H1 (cell line): Measurements from ENCODE around the gene PIMREG. TPM values are rescaled to one million over a fixed set of nuclear protein-coding genes. Genes with fewer than 3 reads are reported as not detected.
A peak's percentile ranks its signal among the peaks of the same experiment; 100 is the strongest.

ENCODE experiments used
- CTCF ChIA-PET: fragments of 300-600 bp; sonication (Branson Sonifier 250); formaldehyde crosslinking; loops from one replicate; lab custom pipeline; 2021; ENCODE audit not compliant: partially characterized antibody; lab: Charles Lee
- POLR2A ChIA-PET: fragments of 300-600 bp; sonication (Branson Sonifier 250); formaldehyde crosslinking; loops from one replicate; lab custom pipeline; 2021; ENCODE audit warnings: inconsistent platforms; ENCODE audit not compliant: partially characterized antibody; lab: Charles Lee
- DNase-seq, 2 experiments: peaks; one replicate each; pipeline versions ENCODE4 v3.0.0 to v3.0.0-alpha.2; 2010 to 2022; ENCODE audit warnings: low spot score in 2 of 2, low read depth in 1 of 2, mixed read lengths in 1 of 2
- FAIRE-seq: peaks from 2 replicates; lab custom pipeline; 2011; peaks lifted over from hg19 to GRCh38; lab: Jason Lieb, UNC
- H2AFZ ChIP-seq: 2 replicates; pipeline ENCODE4 v1.8.1; 2012; ENCODE audit warnings: low read length, inconsistent platforms
- H2AK5ac ChIP-seq: 2 replicates; pipeline ENCODE4 v1.6.1; 2013; ENCODE audit warnings: low read depth, low read length
- H2BK120ac ChIP-seq: replicated peaks from 2 replicates; pipeline ENCODE3; 2013; ENCODE audit warnings: low read depth, low read length, inconsistent platforms
- H2BK12ac ChIP-seq: 2 replicates; pipeline ENCODE4 v1.6.1; 2013; ENCODE audit warnings: low read depth, low read length
- H2BK15ac ChIP-seq: 2 replicates; pipeline ENCODE4 v1.6.1; 2013; ENCODE audit warnings: low read length
- H2BK20ac ChIP-seq: 2 replicates; pipeline ENCODE4 v1.6.1; 2013; ENCODE audit warnings: low read length
- H2BK5ac ChIP-seq: 2 replicates; pipeline ENCODE4 v1.6.1; 2013; ENCODE audit warnings: low read depth, low read length
- H3K14ac ChIP-seq: 2 replicates; pipeline ENCODE4 v1.6.1; 2013; ENCODE audit warnings: inconsistent platforms; ENCODE audit not compliant: insufficient read length
- H3K18ac ChIP-seq: 2 replicates; pipeline ENCODE4 v1.6.1; 2013; ENCODE audit warnings: low read length; ENCODE audit errors: extremely low read depth
- H3K23ac ChIP-seq: 2 replicates; pipeline ENCODE4 v1.6.1; 2013; ENCODE audit warnings: inconsistent platforms; ENCODE audit not compliant: insufficient read length
- H3K23me2 ChIP-seq: 2 replicates; pipeline ENCODE4 v1.6.1; 2013; ENCODE audit warnings: low read depth, low read length
- H3K27ac ChIP-seq: 2 replicates; pipeline ENCODE4 v1.6.1; 2011; ENCODE audit warnings: low read depth, low read length, inconsistent platforms
- H3K27me3 ChIP-seq, 4 experiments: replicated peaks in 1 of 4; 1 replicate in 1 of 4; 2 replicates in 3 of 4; pipeline versions ENCODE4 v1.6.1 to v1.8.1; 2011 to 2013; ENCODE audit warnings: low read length in 3 of 4, mild to moderate bottlenecking in 3 of 4, inconsistent platforms in 2 of 4, mixed read lengths in 2 of 4, moderate library complexity in 1 of 4; ENCODE audit not compliant: control insufficient read depth in 3 of 4, insufficient read depth in 3 of 4; ENCODE audit errors: extremely low read depth in 1 of 4
- H3K36me3 ChIP-seq, 4 experiments: 2 replicates each; pipeline versions ENCODE4 v1.6.1 to v1.8.1; 2011 to 2013; ENCODE audit warnings: mild to moderate bottlenecking in 4 of 4, low read length in 3 of 4, moderate library complexity in 2 of 4, control low read depth in 1 of 4, inconsistent platforms in 1 of 4; ENCODE audit not compliant: insufficient read depth in 4 of 4, control insufficient read depth in 2 of 4
- H3K4ac ChIP-seq: replicated peaks from 2 replicates; pipeline ENCODE3; 2013; ENCODE audit warnings: low read length, low read depth, mixed read lengths, inconsistent platforms; ENCODE audit not compliant: insufficient read length
- H3K4me1 ChIP-seq, 4 experiments: replicated peaks in 1 of 4; 1 replicate in 1 of 4; 2 replicates in 3 of 4; pipeline versions ENCODE4 v1.6.1 to v1.8.1; 2011 to 2013; ENCODE audit warnings: low read length in 3 of 4, inconsistent platforms in 2 of 4, mixed read lengths in 1 of 4; ENCODE audit not compliant: insufficient read depth in 4 of 4, control insufficient read depth in 3 of 4
- H3K4me2 ChIP-seq, 2 experiments: 2 replicates each; pipeline versions ENCODE4 v1.6.1 to v1.8.1; 2011 to 2013; ENCODE audit warnings: low read depth in 2 of 2, low read length in 2 of 2, control low read depth in 1 of 2, inconsistent platforms in 1 of 2, mild to moderate bottlenecking in 1 of 2; ENCODE audit not compliant: insufficient read depth in 1 of 2
- H3K4me3 ChIP-seq, 4 experiments: fragments of 200-600, 300-600 bp in 1 of 4; sonication (generic), shearing (Covaris generic), sonication (Bioruptor Twin) in 1 of 4; 2 replicates each; pipeline versions ENCODE4 v1.5.1 to v1.8.1; 2011 to 2016; ENCODE audit warnings: low read length in 4 of 4, low read depth in 3 of 4, control low read depth in 2 of 4, inconsistent platforms in 2 of 4, mild to moderate bottlenecking in 2 of 4, mixed read lengths in 1 of 4, moderate library complexity in 1 of 4; ENCODE audit not compliant: insufficient read depth in 2 of 4; ENCODE audit errors: extremely low read depth in 1 of 4
- H3K56ac ChIP-seq: replicated peaks from 2 replicates; pipeline ENCODE3; 2013; ENCODE audit warnings: low read depth, mild to moderate bottlenecking, mixed read lengths, low read length, inconsistent platforms; ENCODE audit not compliant: insufficient read length
- H3K79me1 ChIP-seq: 2 replicates; pipeline ENCODE4 v1.6.1; 2013; ENCODE audit warnings: low read depth, low read length, control low read depth
- H3K79me2 ChIP-seq, 2 experiments: 2 replicates each; pipeline versions ENCODE4 v1.6.1 to v1.8.1; 2012 to 2013; ENCODE audit warnings: low read length in 2 of 2, mild to moderate bottlenecking in 2 of 2, inconsistent platforms in 1 of 2; ENCODE audit not compliant: insufficient read depth in 2 of 2, control insufficient read depth in 1 of 2
- H3K9ac ChIP-seq, 4 experiments: replicated peaks in 1 of 4; 1 replicate in 1 of 4; 2 replicates in 3 of 4; pipeline versions ENCODE4 v1.6.1 to v1.8.1; 2011 to 2013; ENCODE audit warnings: low read depth in 3 of 4, low read length in 3 of 4, control low read depth in 2 of 4, mild to moderate bottlenecking in 2 of 4, moderate library complexity in 2 of 4, inconsistent platforms in 1 of 4; ENCODE audit errors: extremely low read depth in 1 of 4
- H3K9me3 ChIP-seq, 2 experiments: 2 replicates each; pipeline versions ENCODE4 v1.6.1 to v1.8.1; 2012 to 2013; ENCODE audit warnings: mild to moderate bottlenecking in 2 of 2, moderate library complexity in 2 of 2, control low read depth in 1 of 2, inconsistent platforms in 1 of 2, low read depth in 1 of 2, low read length in 1 of 2, mixed read lengths in 1 of 2; ENCODE audit not compliant: insufficient read depth in 2 of 2
- H4K20me1 ChIP-seq, 2 experiments: replicated peaks in 1 of 2; 2 replicates each; pipeline versions ENCODE3 to v1.8.1; 2011 to 2013; ENCODE audit warnings: inconsistent platforms in 2 of 2, low read length in 2 of 2, mild to moderate bottlenecking in 1 of 2; ENCODE audit not compliant: insufficient read depth in 2 of 2, control insufficient read depth in 1 of 2
- H4K5ac ChIP-seq: 2 replicates; pipeline ENCODE4 v1.6.1; 2013; ENCODE audit warnings: low read length, low read depth, mixed read lengths, inconsistent platforms; ENCODE audit not compliant: insufficient read length
- H4K8ac ChIP-seq: 2 replicates; pipeline ENCODE4 v1.8.0; 2013; ENCODE audit warnings: mild to moderate bottlenecking, moderate library complexity, low read length, inconsistent platforms; ENCODE audit not compliant: insufficient read depth; ENCODE audit errors: extremely low read depth
- H4K91ac ChIP-seq: replicated peaks from 2 replicates; pipeline ENCODE3; 2013; ENCODE audit warnings: low read length, mixed read lengths, inconsistent platforms; ENCODE audit not compliant: insufficient read length
- RAD21 ChIP-seq, 2 experiments: IDR thresholded peaks in 1 of 2; conservative IDR thresholded peaks in 1 of 2; 2 replicates each; pipeline ENCODE4 v1.6.1; 2011; ENCODE audit warnings: low read depth in 2 of 2, low read length in 2 of 2, improper control_type of control experiment in 1 of 2, inconsistent platforms in 1 of 2, mild to moderate bottlenecking in 1 of 2, moderate library complexity in 1 of 2
- RNF2 ChIP-seq: fragments of 200-900, 300-1000 bp; sonication (generic); IDR thresholded peaks from 2 replicates; pipeline ENCODE4 v1.7.1; 2016; ENCODE audit warnings: borderline replicate concordance, low read depth, mild to moderate bottlenecking, antibody characterized with exemption, low read length; ENCODE audit not compliant: poor library complexity, severe bottlenecking; ENCODE audit errors: missing control alignments
- SP4 ChIP-seq: IDR thresholded peaks from 2 replicates; pipeline ENCODE4 v1.6.1; 2012; ENCODE audit warnings: low read length, inconsistent platforms
- WGBS, 2 experiments: shearing (Covaris generic) in 1 of 2; methylation state at CpG; one replicate each; pipeline versions ENCODE4 v1.1.6 to v1.1.7; 2013 to 2015; ENCODE audit warnings: low lambda C conversion rate in 2 of 2, mixed read lengths in 2 of 2, inconsistent platforms in 1 of 2, low coverage in 1 of 2, missing lambda C conversion rate in 1 of 2; ENCODE audit not compliant: insufficient replicate concordance in 2 of 2, insufficient coverage in 1 of 2, insufficient read length in 1 of 2; ENCODE audit errors: extremely low coverage in 1 of 2, missing lambda C conversion rate in 1 of 2; 5-methylcytosine and 5-hydroxymethylcytosine counted together
- polyA plus RNA-seq, 7 experiments: library from polyadenylated mRNA; depleted of rRNA in 3 of 7; stranded (reverse) in 5 of 7; unstranded in 2 of 7; fragments of >200 nt in 5 of 7; fragments of 200-250 nt in 2 of 7; gene quantifications; 1 replicate in 5 of 7; 2 replicates in 1 of 7; 4 replicates in 1 of 7; pipeline versions ENCODE4 v1.2.1 to v1.2.3, GENCODE V29; 2011 to 2013; ENCODE audit warnings: missing spikeins in 2 of 7, mixed read lengths in 2 of 7
- total RNA-seq: library from RNA; stranded (reverse); fragmentation: NEBNext Ultra II Directional; extraction: Animal tissue kit (Norgen Biotek cat#: 25700); gene quantifications from 2 replicates; pipeline ENCODE4 v1.2.1, GENCODE V29; 2021

PIMREG gene
- total and polyA plus RNA-seq, 2 of the 8 experiments (the other 6 are each of a cell fraction or from before 2014, with no cell fraction given) = 133 to 148 TPM

- H4K8ac ChIP-seq = no peak overlapping the region
- no peak overlapping the region for H3K4ac ChIP-seq
- no peak overlapping the region for H2BK20ac ChIP-seq
- no peak overlapping the region for H2AFZ ChIP-seq
- no peaks in the 10 kb centered on the region for H4K20me1 ChIP-seq
- H3K18ac ChIP-seq = no peak overlapping the region
- no peaks in the 10 kb centered on the region for H3K23me2 ChIP-seq
- 82% methylated on average over 19 of the region's 19 CpGs; no CpG with 5 or more reads in 1 of the 2 experiments for WGBS, 2 experiments
- H3K27ac ChIP-seq = no peak overlapping the region
- no peak overlapping the region for H2AK5ac ChIP-seq
- H2BK120ac ChIP-seq = no peak overlapping the region
- peak overlapping the region; percentile 69 for H4K91ac ChIP-seq
- CTCF ChIA-PET = interaction anchor here (0.5 to 6.4 kb wide), 31 partner anchors 10 to 1622 kb away, joined by 3 to 68 read pairs (median 4); no protein-coding TSS in a partner anchor
- no peak overlapping the region for H3K4me2 ChIP-seq
- no peak overlapping the region for H3K9ac ChIP-seq
- FAIRE-seq = no peak
- no peak overlapping the region for H3K14ac ChIP-seq
- no peaks in the 10 kb centered on the region for H3K79me2 ChIP-seq
- H3K9me3 ChIP-seq = no peaks in the 10 kb centered on the region
- no peak for TF ChIP-seq SP4
- TF ChIP-seq RAD21 (IDR thresholded peaks at IDR 0.05 in 1 of 2, conservative IDR thresholded peaks at IDR 0.05 in 1 of 2; ENCODE audit: low read depth in 2 of 2, low read length in 2 of 2) = peak in 1 of 2 experiments; percentile 3; a peak in 1 of 4 replicates
- TF ChIP-seq RNF2 = no peak
- no peak overlapping the region; the same call in 1 of the 2 replicates for H2BK5ac ChIP-seq
- no peaks in the 10 kb centered on the region for H3K36me3 ChIP-seq
- H2BK12ac ChIP-seq = no peak overlapping the region; the same call in 1 of the 2 replicates
- POLR2A ChIA-PET = interaction anchor here (1.1 to 1.8 kb wide), 10 partner anchors 10 to 29 kb away, joined by 3 to 10 read pairs (median 4); partner anchors contain the start of gene PIMREG
- H3K56ac ChIP-seq = no peak overlapping the region
- no peaks in the 10 kb centered on the region for H3K79me1 ChIP-seq
- no peaks in the 10 kb centered on the region for H3K27me3 ChIP-seq
- no peak overlapping the region for H4K5ac ChIP-seq
- H3K23ac ChIP-seq = no peak overlapping the region
- H2BK15ac ChIP-seq = 0 out of 2 replicates have a peak overlapping the region, but pooled peaks have one; percentile 3
- H3K4me1 ChIP-seq = peaks cover 0 to 13% (median 8%) of the 10 kb centered on the region in 4 experiments; a peak in 4 of 7 replicates
- H3K4me3 ChIP-seq = no peak overlapping the region
- DNase-seq = no peak
Observed at GRCh38 chr17:6471531-6472465, 27.5 kb downstream of the PIMREG start.
